ENCODE measurements around the gene PTPN12. TPM values are rescaled to one million over a fixed set of nuclear protein-coding genes. Genes with fewer than 3 reads are reported as not detected.
"Not testable (repeated sequence)": the region's sequence is repeated elsewhere in the genome, so short reads cannot be mapped to it uniquely, and the experiment has no call there.

Gene PTPN12
- total and polyA plus RNA-seq, 9 donors, result 34.9 to 61.3 (median 46.9) TPM

DNA sequence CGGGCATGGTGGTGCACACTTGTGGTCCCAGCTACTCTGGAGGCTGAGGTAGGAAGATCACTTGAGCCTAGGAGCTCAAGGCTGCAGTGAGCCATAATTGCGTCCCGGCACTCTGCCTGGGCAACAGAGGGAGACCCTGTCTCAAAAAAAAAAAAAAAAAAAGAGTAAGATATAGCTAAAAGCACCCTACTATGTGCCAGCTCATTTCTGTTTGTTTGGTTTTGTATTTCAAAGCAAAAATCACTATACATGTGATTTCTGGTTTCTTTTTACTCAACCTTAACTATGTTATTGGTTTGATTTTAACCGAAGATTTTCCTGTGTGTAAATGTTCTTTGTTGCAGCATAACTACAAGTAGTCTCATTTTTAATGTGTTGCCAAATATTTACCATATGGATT, 92.7 kb downstream of the PTPN12 start:
- no CpG with 5 or more reads among the region's 4 CpGs for WGBS (ENCODE audit: insufficient coverage)

DNA sequence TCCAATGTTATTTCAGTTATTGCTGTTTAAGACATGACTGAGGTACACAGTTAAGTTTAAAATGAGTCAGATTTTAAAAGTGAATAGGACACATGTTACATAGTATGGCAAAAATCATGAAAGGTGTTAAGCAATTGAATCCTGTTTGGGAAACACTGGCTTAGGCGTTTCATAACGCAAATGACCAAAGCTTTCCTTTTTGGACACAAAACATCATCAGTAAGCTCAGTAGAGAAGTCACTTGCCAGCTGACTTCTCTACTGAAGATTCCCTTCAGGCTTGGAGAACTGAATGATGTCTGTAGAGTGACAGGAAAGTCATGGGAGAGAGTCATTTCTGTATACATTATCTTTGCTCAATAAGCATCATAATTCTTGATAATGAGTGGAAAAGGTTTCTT, 94.7 kb downstream of the PTPN12 start:
- Histone ChIP-seq H3K4me1 (ENCODE audit: control insufficient read depth, insufficient read depth, low read length) (no peaks in the 10 kb centered on the region), H3K27ac (ENCODE audit: low read length) (no peak overlapping the region), H3K27me3 (ENCODE audit: control insufficient read depth, insufficient read depth, low read length) (no peaks in the 10 kb centered on the region), H3K9me3 (replicated peaks; ENCODE audit: control insufficient read depth, low read depth, low read length) (no peaks in the 10 kb centered on the region), H3K4me3 (ENCODE audit: low read length) (no peak overlapping the region), H3K36me3 (ENCODE audit: control insufficient read depth, insufficient read depth, low read length) (peaks cover 33% of the 10 kb centered on the region)
- WGBS (ENCODE audit: insufficient coverage), result 83% methylated on average over 2 of the region's 2 CpGs
- DNase-seq, result no peak

More for the DNA sequence above, 92.7 kb downstream of the PTPN12 start:
- H3K27ac ChIP-seq (ENCODE audit: low read length), result no peak overlapping the region
- no peaks in the 10 kb centered on the region for H3K27me3 ChIP-seq (ENCODE audit: control insufficient read depth, insufficient read depth, low read length)
- H3K9me3 ChIP-seq (replicated peaks; ENCODE audit: control insufficient read depth, low read depth, low read length), result no peaks in the 10 kb centered on the region
- H3K4me1 ChIP-seq (ENCODE audit: control insufficient read depth, insufficient read depth, low read length), result no peaks in the 10 kb centered on the region
- H3K4me3 ChIP-seq (ENCODE audit: low read length), result no peak overlapping the region
- H3K36me3 ChIP-seq (ENCODE audit: control insufficient read depth, insufficient read depth, low read length), result peaks cover 35% of the 10 kb centered on the region
- DNase-seq, result no peak

DNA sequence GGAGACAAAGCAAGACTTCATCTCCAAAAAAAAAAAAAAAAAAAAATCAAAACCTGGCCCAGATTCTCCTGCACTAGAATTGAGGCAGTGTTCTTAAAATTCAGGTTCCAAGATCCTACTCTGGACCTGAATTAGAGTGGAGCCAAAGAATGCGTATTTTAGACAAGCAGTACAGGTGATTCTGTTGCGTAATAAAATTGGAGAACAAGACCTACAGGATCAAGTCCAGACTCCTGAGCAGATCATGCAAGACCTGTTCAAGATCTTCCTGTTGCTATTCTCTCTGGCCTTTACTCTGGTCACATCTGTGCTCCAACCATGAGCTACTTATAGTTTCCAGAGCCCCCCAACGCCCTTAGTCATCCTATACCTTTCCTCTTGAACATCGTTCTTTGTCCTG, 107.7 kb downstream of the PTPN12 start:
- no peak overlapping the region for H3K27ac ChIP-seq (ENCODE audit: low read length)
- H3K9me3 ChIP-seq (replicated peaks; ENCODE audit: control insufficient read depth, low read depth, low read length), result no peaks in the 10 kb centered on the region
- no peaks in the 10 kb centered on the region for H3K4me1 ChIP-seq (ENCODE audit: control insufficient read depth, insufficient read depth, low read length)
- WGBS (ENCODE audit: insufficient coverage), result 100% methylated on average over 4 of the region's 4 CpGs
- no peak overlapping the region for H3K4me3 ChIP-seq (ENCODE audit: low read length)
- no peak for DNase-seq
- no peaks in the 10 kb centered on the region for H3K27me3 ChIP-seq (ENCODE audit: control insufficient read depth, insufficient read depth, low read length)
- peaks cover 30% of the 10 kb centered on the region for H3K36me3 ChIP-seq (ENCODE audit: control insufficient read depth, insufficient read depth, low read length)

DNA sequence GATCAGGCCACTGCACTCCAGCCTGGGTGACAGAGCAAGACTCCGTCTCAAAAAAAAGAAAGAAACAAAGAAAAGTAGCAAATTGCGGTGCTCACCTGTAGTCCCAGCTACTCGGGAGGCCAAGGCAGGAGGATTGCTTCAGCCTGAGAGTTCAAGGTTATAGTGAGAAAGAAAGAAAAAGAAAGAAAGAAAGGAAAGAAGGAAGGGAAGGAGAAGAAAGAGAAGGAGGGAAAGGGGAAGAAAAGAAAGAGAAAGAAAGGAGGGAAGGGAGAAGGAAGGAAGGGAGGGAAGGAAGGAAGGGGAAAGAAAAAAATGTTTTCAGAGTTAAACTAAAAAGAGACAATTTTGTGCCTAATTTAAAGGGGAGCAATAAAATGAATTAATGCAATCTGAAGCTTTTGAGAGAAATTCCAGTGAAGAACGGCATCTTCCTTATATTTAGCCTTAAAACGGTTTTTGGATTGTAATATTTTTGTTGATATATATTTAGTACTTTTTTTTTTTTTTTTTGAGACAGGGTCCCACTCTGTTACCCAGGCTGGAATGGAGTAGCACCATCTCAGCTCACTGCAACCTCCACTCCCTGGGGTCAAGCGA, 111.7 kb downstream of the PTPN12 start:
- WGBS (ENCODE audit: insufficient coverage), result 97% methylated on average over 3 of the region's 6 CpGs
- Histone ChIP-seq H3K9me3 (replicated peaks; ENCODE audit: control insufficient read depth, low read depth, low read length) (no peaks in the 10 kb centered on the region), H3K4me3 (ENCODE audit: low read length) (no peak overlapping the region), H3K27ac (ENCODE audit: low read length) (no peak overlapping the region), H3K27me3 (ENCODE audit: control insufficient read depth, insufficient read depth, low read length) (no peaks in the 10 kb centered on the region), H3K4me1 (ENCODE audit: control insufficient read depth, insufficient read depth, low read length) (no peaks in the 10 kb centered on the region), H3K36me3 (ENCODE audit: control insufficient read depth, insufficient read depth, low read length) (peaks cover 23% of the 10 kb centered on the region)
- no peak for DNase-seq

DNA sequence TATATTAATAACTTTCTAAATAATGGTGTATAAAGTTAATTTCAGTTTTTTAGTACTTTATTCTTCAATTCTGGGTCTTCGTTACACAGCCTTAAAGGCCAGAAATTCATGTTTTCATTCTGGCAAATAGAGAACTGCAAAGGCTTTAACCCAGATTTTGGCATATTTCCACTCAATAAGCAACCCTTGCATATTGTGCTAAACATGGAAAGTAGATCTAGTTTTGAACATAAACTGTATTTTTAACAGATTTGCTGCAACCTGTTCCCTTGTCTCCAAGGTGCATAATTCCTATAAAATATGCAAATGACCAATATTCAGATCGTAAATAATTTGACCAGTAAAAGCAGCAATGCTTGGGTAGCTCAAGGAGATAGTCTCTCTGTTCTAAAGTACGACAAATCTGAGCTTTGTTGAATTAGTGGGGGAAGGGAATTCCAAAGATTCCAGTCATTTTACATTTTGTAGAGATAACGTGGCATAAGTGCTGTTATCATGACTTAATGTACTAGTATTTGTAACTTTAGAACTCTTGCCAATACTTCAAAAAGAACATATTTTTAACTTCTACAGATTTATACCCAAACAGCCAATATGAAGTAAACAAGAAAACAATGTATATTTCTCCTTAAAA, 112.7 kb downstream of the PTPN12 start:
- Histone ChIP-seq H3K4me3 (ENCODE audit: low read length) (no peak overlapping the region), H3K9me3 (replicated peaks; ENCODE audit: control insufficient read depth, low read depth, low read length) (no peaks in the 10 kb centered on the region), H3K27ac (ENCODE audit: low read length) (no peak overlapping the region), H3K27me3 (ENCODE audit: control insufficient read depth, insufficient read depth, low read length) (no peaks in the 10 kb centered on the region), H3K36me3 (ENCODE audit: control insufficient read depth, insufficient read depth, low read length) (peaks cover 21% of the 10 kb centered on the region), H3K4me1 (ENCODE audit: control insufficient read depth, insufficient read depth, low read length) (no peaks in the 10 kb centered on the region)
- WGBS (ENCODE audit: insufficient coverage), result no CpG with 5 or more reads among the region's 4 CpGs
- DNase-seq, result no peak

DNA sequence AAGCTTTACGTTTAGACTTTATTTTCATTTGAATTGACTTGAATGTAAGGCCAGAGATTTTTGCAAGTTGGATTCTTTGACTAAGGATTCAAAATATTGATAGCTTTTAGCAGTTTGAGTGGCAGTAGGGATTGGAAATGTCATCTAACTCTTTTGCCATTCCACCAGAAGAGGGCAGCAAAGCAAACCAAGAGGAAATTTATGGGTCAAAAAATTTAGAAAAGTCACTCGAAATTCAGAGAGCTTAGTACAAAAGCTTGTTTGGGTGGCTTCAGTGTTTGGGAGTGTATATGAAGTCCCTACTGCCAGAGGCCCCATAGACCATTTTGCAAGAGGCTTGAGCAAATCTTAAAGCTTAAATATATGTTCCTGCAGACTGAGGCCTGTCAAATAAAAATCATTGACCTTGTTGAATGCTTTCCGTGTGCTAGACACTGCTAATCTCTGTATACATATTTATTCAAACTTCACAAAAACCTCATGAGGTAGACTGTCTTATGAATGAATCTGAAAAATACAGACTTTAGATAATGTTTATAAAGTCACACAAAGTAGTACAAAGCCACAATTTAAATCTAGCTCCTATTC, 114.6 kb downstream of the PTPN12 start:
- Histone ChIP-seq H3K9me3 (replicated peaks; ENCODE audit: control insufficient read depth, low read depth, low read length) (no peaks in the 10 kb centered on the region), H3K27me3 (ENCODE audit: control insufficient read depth, insufficient read depth, low read length) (no peaks in the 10 kb centered on the region), H3K4me3 (ENCODE audit: low read length) (no peak overlapping the region), H3K27ac (ENCODE audit: low read length) (no peak overlapping the region), H3K4me1 (ENCODE audit: control insufficient read depth, insufficient read depth, low read length) (no peaks in the 10 kb centered on the region), H3K36me3 (ENCODE audit: control insufficient read depth, insufficient read depth, low read length) (peaks cover 20% of the 10 kb centered on the region)
- peak; percentile 54 for DNase-seq
- WGBS (ENCODE audit: insufficient coverage), result 0% methylated on average over 1 of the region's 3 CpGs

DNA sequence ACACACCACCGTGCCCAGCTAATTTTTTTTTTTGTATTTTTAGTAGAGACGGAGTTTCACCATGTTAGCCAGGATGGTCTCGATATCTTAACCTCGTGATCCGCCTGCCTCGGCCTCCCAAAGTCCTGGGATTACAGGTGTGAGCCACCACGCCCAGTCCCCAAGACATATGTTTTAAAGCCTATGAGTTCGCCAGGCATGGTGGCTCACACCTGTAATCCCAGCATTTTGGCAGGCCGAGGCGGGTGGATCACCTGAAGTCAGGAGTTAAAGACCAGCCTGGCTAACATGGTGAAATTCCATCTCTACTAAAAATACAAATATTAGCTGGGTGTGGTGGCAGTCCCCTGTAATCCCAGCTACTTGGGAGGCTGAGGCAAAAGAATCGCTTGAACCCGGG, 115.7 kb downstream of the PTPN12 start:
- not testable (repeated sequence) for DNase-seq; H3K27ac ChIP-seq (ENCODE audit: low read length); H3K9me3 ChIP-seq (replicated peaks; ENCODE audit: control insufficient read depth, low read depth, low read length); H3K4me1 ChIP-seq (ENCODE audit: control insufficient read depth, insufficient read depth, low read length); H3K4me3 ChIP-seq (ENCODE audit: low read length); H3K27me3 ChIP-seq (ENCODE audit: control insufficient read depth, insufficient read depth, low read length)
- WGBS (ENCODE audit: insufficient coverage), result 99% methylated on average over 7 of the region's 12 CpGs
- peaks cover 20% of the 10 kb centered on the region for H3K36me3 ChIP-seq (ENCODE audit: control insufficient read depth, insufficient read depth, low read length)

DNA sequence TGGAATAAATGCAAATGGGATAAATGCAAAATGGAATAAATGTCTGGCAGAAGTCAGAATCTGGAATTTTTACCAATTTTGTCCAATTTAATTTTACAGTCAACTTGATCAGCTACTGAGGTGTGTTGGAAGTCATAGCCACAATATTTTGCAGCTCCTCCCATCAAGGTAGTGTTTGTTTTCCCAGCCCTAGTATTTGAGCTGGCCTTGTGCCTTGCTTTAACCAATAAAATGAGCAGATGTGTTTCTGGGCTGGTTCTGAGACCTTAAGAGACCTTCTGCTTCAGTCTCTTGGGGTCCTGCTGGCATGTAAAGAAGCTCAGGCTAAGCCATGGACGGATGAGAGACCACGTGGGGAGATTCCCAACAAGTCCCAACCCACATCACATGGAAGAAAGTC, 116.5 kb downstream of the PTPN12 start:
- peaks cover 21% of the 10 kb centered on the region for H3K36me3 ChIP-seq (ENCODE audit: control insufficient read depth, insufficient read depth, low read length)
- no CpG with 5 or more reads among the region's 2 CpGs for WGBS (ENCODE audit: insufficient coverage)
- DNase-seq, result peak; percentile 47

DNA sequence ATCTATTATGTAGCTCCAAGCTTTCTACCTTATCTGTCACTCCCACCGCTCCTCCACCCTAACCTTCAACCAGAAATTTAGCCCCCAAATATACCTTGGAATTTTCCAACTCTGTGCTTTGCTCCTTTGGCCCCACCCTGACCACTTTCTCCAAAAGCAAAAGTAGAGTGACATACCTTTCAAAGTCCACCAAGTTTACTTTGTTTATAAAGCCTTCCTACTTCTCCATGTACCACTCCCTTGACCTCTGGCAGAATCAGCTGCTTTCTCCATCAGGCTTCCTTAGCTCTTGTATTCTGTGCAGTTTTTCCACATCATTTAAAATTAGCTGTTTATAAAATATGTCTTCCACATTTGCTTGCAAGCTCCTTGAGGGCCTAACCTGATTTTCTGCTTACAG, 118.3 kb downstream of the PTPN12 start:
- no peak for DNase-seq
- no peak overlapping the region for H3K27ac ChIP-seq (ENCODE audit: low read length)
- H3K4me3 ChIP-seq (ENCODE audit: low read length), result no peak overlapping the region
- no peaks in the 10 kb centered on the region for H3K27me3 ChIP-seq (ENCODE audit: control insufficient read depth, insufficient read depth, low read length)
- H3K4me1 ChIP-seq (ENCODE audit: control insufficient read depth, insufficient read depth, low read length), result no peaks in the 10 kb centered on the region
- H3K36me3 ChIP-seq (ENCODE audit: control insufficient read depth, insufficient read depth, low read length), result peaks cover 28% of the 10 kb centered on the region
- H3K9me3 ChIP-seq (replicated peaks; ENCODE audit: control insufficient read depth, low read depth, low read length), result no peaks in the 10 kb centered on the region
- 91% methylated on average over 1 of the region's 1 CpG for WGBS (ENCODE audit: insufficient coverage)

More for the DNA sequence above, 116.5 kb downstream of the PTPN12 start:
- H3K27me3 ChIP-seq (ENCODE audit: control insufficient read depth, insufficient read depth, low read length), result no peaks in the 10 kb centered on the region
- no peaks in the 10 kb centered on the region for H3K4me1 ChIP-seq (ENCODE audit: control insufficient read depth, insufficient read depth, low read length)
- no peaks in the 10 kb centered on the region for H3K9me3 ChIP-seq (replicated peaks; ENCODE audit: control insufficient read depth, low read depth, low read length)
- H3K27ac ChIP-seq (ENCODE audit: low read length), result no peak overlapping the region
- H3K4me3 ChIP-seq (ENCODE audit: low read length), result no peak overlapping the region

DNA sequence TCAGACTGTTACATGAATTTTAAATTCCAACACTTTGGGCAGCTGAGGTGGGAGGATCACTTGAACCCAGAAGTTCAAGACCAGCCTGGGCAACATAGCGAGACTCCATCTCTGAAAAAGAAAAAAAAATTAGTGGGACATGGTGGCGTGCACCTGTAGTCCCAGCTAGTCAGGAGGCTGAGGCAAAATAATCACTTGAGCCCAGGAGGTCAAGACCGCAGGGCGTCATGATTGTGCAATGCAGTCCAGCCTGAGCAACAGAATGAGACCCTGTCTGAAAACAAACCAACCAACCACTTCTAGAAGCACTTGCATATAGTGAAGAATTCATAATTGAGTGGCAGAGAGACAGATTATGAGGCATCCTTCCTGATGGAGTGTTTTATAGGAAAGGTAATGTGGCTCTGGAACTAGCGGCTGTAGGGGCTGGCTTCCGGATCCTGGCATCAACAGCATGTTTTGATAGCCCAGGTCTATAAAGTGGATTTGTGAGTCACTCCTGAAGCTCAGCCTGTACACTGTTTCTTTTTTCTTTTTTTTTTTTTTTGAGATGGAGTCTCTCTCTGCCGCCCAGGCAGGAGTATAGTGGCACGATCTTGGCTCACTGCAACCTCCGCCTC, 118.9 kb downstream of the PTPN12 start:
- H3K4me1 ChIP-seq (ENCODE audit: control insufficient read depth, insufficient read depth, low read length), result no peaks in the 10 kb centered on the region
- H3K4me3 ChIP-seq (ENCODE audit: low read length), result no peak overlapping the region
- no peaks in the 10 kb centered on the region for H3K9me3 ChIP-seq (replicated peaks; ENCODE audit: control insufficient read depth, low read depth, low read length)
- H3K27ac ChIP-seq (ENCODE audit: low read length), result no peak overlapping the region
- no peaks in the 10 kb centered on the region for H3K27me3 ChIP-seq (ENCODE audit: control insufficient read depth, insufficient read depth, low read length)
- WGBS (ENCODE audit: insufficient coverage), result 100% methylated on average over 1 of the region's 9 CpGs
- peaks cover 32% of the 10 kb centered on the region for H3K36me3 ChIP-seq (ENCODE audit: control insufficient read depth, insufficient read depth, low read length)
- DNase-seq, result no peak

Measured in muscle of leg (tissue), 11 donors.